ENCODE results near the gene ACRV1. TPM values are rescaled to one million over a fixed set of nuclear protein-coding genes. Genes with fewer than 3 reads are reported as not detected.

The ACRV1 gene
- total and polyA plus RNA-seq, 2 of the 13 experiments (the other 11 are each of a cell fraction or from before 2014, with no cell fraction given): not detected

GRCh38 chr11:125662689-125663088, 18.0 kb downstream of the ACRV1 start:
- intact Hi-C loops (cut with micrococcal nuclease; ENCODE audit: unreplicated experiment) (no loop called here), in situ Hi-C loops (cut with HindIII; ENCODE audit: extremely low pct_ligation_motif_present, low pct_unique_long_range_greater_than_20kb) (no loop called here)
- DNase-seq (ENCODE audit: low spot score): no peak
- ChIA-PET POLR2A (no interaction called here), CTCF (ENCODE audit: low intra/inter-chr PET ratio, low total read pairs) (no interaction called here)
- no peaks in the 10 kb centered on the region for H4K20me1 ChIP-seq (ENCODE audit: insufficient read depth, low read length)
- no peak for ATAC-seq
- H3K4me3 ChIP-seq (replicated peaks in 1 of 3; ENCODE audit: insufficient read depth in 1 of 3, low read depth in 2 of 3, low read length in 3 of 3): no peak overlapping the region
- FAIRE-seq: no peak
- BruUV-seq (replicated peaks): no TSS peak
- WGBS (ENCODE audit: low lambda C conversion rate): 95% methylated on average over 2 of the region's 2 CpGs
- no peak overlapping the region for H3K9ac ChIP-seq (ENCODE audit: insufficient read depth, low read depth, low read length)
- H2AFZ ChIP-seq (ENCODE audit: low read length): no peak overlapping the region
- H3K79me2 ChIP-seq (ENCODE audit: insufficient read depth, low read length): no peaks in the 10 kb centered on the region
- no peaks in the 10 kb centered on the region for H3K27me3 ChIP-seq (ENCODE audit: control insufficient read depth in 1 of 2, insufficient read depth in 2 of 2, low read length in 2 of 2)
- H3K4me1 ChIP-seq (ENCODE audit: insufficient read depth, low read length): no peaks in the 10 kb centered on the region
- H3K36me3 ChIP-seq (replicated peaks in 1 of 2; ENCODE audit: control insufficient read depth in 1 of 2, insufficient read depth in 2 of 2, low read length in 2 of 2): peaks cover 1 to 16% of the 10 kb centered on the region in 2 experiments; a peak in 2 of 5 replicates
- H3K9me3 ChIP-seq (ENCODE audit: low read length): no peaks in the 10 kb centered on the region
- no peak for TF ChIP-seq TSC22D2 (CRISPR knock-in tag; IDR thresholded peaks at IDR 0.05; ENCODE audit: borderline replicate concordance)
- no peak for TF ChIP-seq NCOA5 (CRISPR knock-in tag; IDR thresholded peaks at IDR 0.05)
- TF ChIP-seq HIVEP1 (CRISPR knock-in tag; IDR thresholded peaks at IDR 0.05): no peak
- TF ChIP-seq ZNF850 (CRISPR knock-in tag; conservative IDR thresholded peaks at IDR 0.05): no peak
- TF ChIP-seq ESRRA (CRISPR knock-in tag; IDR thresholded peaks at IDR 0.05; ENCODE audit: low read depth): no peak
- no peak for TF ChIP-seq NPAS2 (CRISPR knock-in tag; IDR thresholded peaks at IDR 0.05; ENCODE audit: borderline replicate concordance)
- TF ChIP-seq NBN (conservative IDR thresholded peaks at IDR 0.05): no peak
- TF ChIP-seq HMGA1 (CRISPR knock-in tag; conservative IDR thresholded peaks at IDR 0.05): no peak
- TF ChIP-seq DPF2 (CRISPR knock-in tag; IDR thresholded peaks at IDR 0.05; ENCODE audit: borderline replicate concordance, low read depth): no peak
- TF ChIP-seq RFX3 (CRISPR knock-in tag; IDR thresholded peaks at IDR 0.05): no peak
- TF ChIP-seq SCMH1 (CRISPR knock-in tag; IDR thresholded peaks at IDR 0.05; ENCODE audit: borderline replicate concordance): no peak
- TF ChIP-seq TEAD2 (CRISPR knock-in tag; IDR thresholded peaks at IDR 0.05): no peak
- no peak for TF ChIP-seq SMARCE1 (IDR thresholded peaks at IDR 0.05; ENCODE audit: borderline replicate concordance)
- TF ChIP-seq FOXM1 (CRISPR knock-in tag; IDR thresholded peaks at IDR 0.05): no peak
- H3K4me2 ChIP-seq (ENCODE audit: low read depth, low read length): no peak overlapping the region
- H3K27ac ChIP-seq (ENCODE audit: extremely low read length, insufficient read depth, low read length): no peak overlapping the region

All from HepG2 (cell line).